HG03439 (cell line): ENCODE measurements around the gene KMT2E.
"Not testable (repeated sequence)": the region's sequence is repeated elsewhere in the genome, so short reads cannot be mapped to it uniquely, and the experiment has no call there.

Experiments
- ATAC-seq: cut with Tn5 transposase; IDR thresholded peaks from one replicate; pipeline ENCODE4 v1.9.1; 2021; ENCODE audit warnings: mild to moderate bottlenecking, moderate library complexity; ENCODE audit not compliant: unreplicated experiment

Gene KMT2E

GRCh38 chr7:105021967-105022366 is 8.0 kb downstream of the KMT2E start:
- ATAC-seq, result no peak

- no peak for ATAC-seq
These were observed 8.5 kb downstream of the KMT2E start for GRCh38 chr7:105022458-105022857.

- ATAC-seq, result no peak
These were observed 10.7 kb downstream of the KMT2E start for GRCh38 chr7:105024734-105025133.

GRCh38 chr7:105026750-105027149 is 12.7 kb downstream of the KMT2E start:
- no peak for ATAC-seq

GRCh38 chr7:105027176-105027853 is 13.3 kb downstream of the KMT2E start:
- ATAC-seq, result no peak

GRCh38 chr7:105028004-105028403 is 14.0 kb downstream of the KMT2E start:
- ATAC-seq, result no peak

- not testable (repeated sequence) for ATAC-seq
These were observed 14.9 kb downstream of the KMT2E start for GRCh38 chr7:105028941-105029340.

- ATAC-seq, result no peak
These were observed 16.4 kb downstream of the KMT2E start for GRCh38 chr7:105030447-105030846.

- ATAC-seq, result no peak
These were observed 18.7 kb downstream of the KMT2E start for GRCh38 chr7:105032553-105033214.

- no peak for ATAC-seq
These were observed 21.3 kb downstream of the KMT2E start for GRCh38 chr7:105035349-105035748.

- no peak for ATAC-seq
These were observed 22.5 kb downstream of the KMT2E start for GRCh38 chr7:105036217-105037168.

GRCh38 chr7:105037319-105037718 is 23.3 kb downstream of the KMT2E start:
- ATAC-seq, result no peak

GRCh38 chr7:105044449-105045070 is 30.6 kb downstream of the KMT2E start:
- ATAC-seq, result no peak

- ATAC-seq, result no peak
These were observed 32.4 kb downstream of the KMT2E start for GRCh38 chr7:105046414-105046813.

- no peak for ATAC-seq
These were observed 33.9 kb downstream of the KMT2E start for GRCh38 chr7:105047932-105048331.

- ATAC-seq, result no peak
These were observed 36.5 kb downstream of the KMT2E start for GRCh38 chr7:105050493-105050892.

- not testable (repeated sequence) for ATAC-seq
These were observed 36.9 kb downstream of the KMT2E start for GRCh38 chr7:105050899-105051298.

GRCh38 chr7:105055084-105055483 is 41.1 kb downstream of the KMT2E start:
- ATAC-seq, result no peak

GRCh38 chr7:105055621-105056020 is 41.6 kb downstream of the KMT2E start:
- no peak for ATAC-seq

- no peak for ATAC-seq
These were observed 43.5 kb downstream of the KMT2E start for GRCh38 chr7:105057472-105057871.

GRCh38 chr7:105060437-105060836 is 46.4 kb downstream of the KMT2E start:
- ATAC-seq, result no peak
